ENCODE data around the gene GNAI2.

GNAI2 gene

GRCh38 chr3:50214824-50215223, 21.2 kb upstream of the GNAI2 start:
- Histone ChIP-seq H3K4me3 (ENCODE audit: low read length) (no peak overlapping the region), H3K9me3 (ENCODE audit: control insufficient read depth, insufficient read depth, low read length) (no peaks in the 10 kb centered on the region), H3F3A (ENCODE audit: control insufficient read depth, insufficient read depth) (no peaks in the 10 kb centered on the region), H3K9me2 (replicated peaks; ENCODE audit: control insufficient read depth, low read length) (no peaks in the 10 kb centered on the region), H3K27ac (ENCODE audit: low read depth, low read length) (no peak overlapping the region), H3K27me3 (ENCODE audit: control insufficient read depth, low read length) (peaks cover 8% of the 10 kb centered on the region), H4K20me1 (ENCODE audit: control insufficient read depth, insufficient read depth, low read depth, low read length) (0 out of 2 replicates have a peak, but pooled peaks cover 3% of the 10 kb centered on the region), H3K79me2 (ENCODE audit: control insufficient read depth, low read length) (no peaks in the 10 kb centered on the region), H3K4me1 (ENCODE audit: control insufficient read depth, low read length) (no peaks in the 10 kb centered on the region), H3K36me3 (ENCODE audit: control insufficient read depth, low read length) (no peaks in the 10 kb centered on the region), H3K4me2 (ENCODE audit: low read length) (no peak overlapping the region)
- TF ChIP-seq EZH2phosphoT487 (IDR thresholded peaks at IDR 0.05; ENCODE audit: borderline replicate concordance, low read length), result no peak
- TF ChIP-seq CTCF (IDR thresholded peaks at IDR 0.05; ENCODE audit: low read depth, low read length, poor library complexity, severe bottlenecking), result no peak

GRCh38 chr3:50215529-50215928, 20.5 kb upstream of the GNAI2 start:
- H4K20me1 ChIP-seq (ENCODE audit: control insufficient read depth, insufficient read depth, low read depth, low read length), result 0 out of 2 replicates have a peak, but pooled peaks cover 3% of the 10 kb centered on the region

GRCh38 chr3:50217681-50218080, 18.3 kb upstream of the GNAI2 start:
- no peak overlapping the region for H3K4me3 ChIP-seq (ENCODE audit: low read length)
- peaks cover 2% of the 10 kb centered on the region; the same call in 1 of the 2 replicates for H3K27me3 ChIP-seq (ENCODE audit: control insufficient read depth, low read length)
- no peaks in the 10 kb centered on the region for H3K36me3 ChIP-seq (ENCODE audit: control insufficient read depth, low read length)
- H4K20me1 ChIP-seq (ENCODE audit: control insufficient read depth, insufficient read depth, low read depth, low read length), result no peaks in the 10 kb centered on the region
- no peak overlapping the region for H3K4me2 ChIP-seq (ENCODE audit: low read length)
- TF ChIP-seq CTCF (IDR thresholded peaks at IDR 0.05; ENCODE audit: low read depth, low read length, poor library complexity, severe bottlenecking) (no peak), EZH2phosphoT487 (IDR thresholded peaks at IDR 0.05; ENCODE audit: borderline replicate concordance, low read length) (no peak)
- no peaks in the 10 kb centered on the region for H3K9me2 ChIP-seq (replicated peaks; ENCODE audit: control insufficient read depth, low read length)
- H3F3A ChIP-seq (ENCODE audit: control insufficient read depth, insufficient read depth), result no peaks in the 10 kb centered on the region
- no peaks in the 10 kb centered on the region for H3K79me2 ChIP-seq (ENCODE audit: control insufficient read depth, low read length)
- no peak overlapping the region for H3K27ac ChIP-seq (ENCODE audit: low read depth, low read length)
- H3K4me1 ChIP-seq (ENCODE audit: control insufficient read depth, low read length), result peaks cover 13% of the 10 kb centered on the region
- H3K9me3 ChIP-seq (ENCODE audit: control insufficient read depth, insufficient read depth, low read length), result no peaks in the 10 kb centered on the region

More at GRCh38 chr3:50215529-50215928, 20.5 kb upstream of the GNAI2 start:
- Histone ChIP-seq H3K27me3 (ENCODE audit: control insufficient read depth, low read length) (peaks cover 7% of the 10 kb centered on the region), H3K4me2 (ENCODE audit: low read length) (no peak overlapping the region), H3K9me3 (ENCODE audit: control insufficient read depth, insufficient read depth, low read length) (no peaks in the 10 kb centered on the region), H3K9me2 (replicated peaks; ENCODE audit: control insufficient read depth, low read length) (no peaks in the 10 kb centered on the region), H3K27ac (ENCODE audit: low read depth, low read length) (no peak overlapping the region), H3K4me1 (ENCODE audit: control insufficient read depth, low read length) (peaks cover under 1% of the 10 kb centered on the region; the same call in 1 of the 2 replicates), H3K4me3 (ENCODE audit: low read length) (no peak overlapping the region), H3K79me2 (ENCODE audit: control insufficient read depth, low read length) (no peaks in the 10 kb centered on the region), H3K36me3 (ENCODE audit: control insufficient read depth, low read length) (no peaks in the 10 kb centered on the region), H3F3A (ENCODE audit: control insufficient read depth, insufficient read depth) (no peaks in the 10 kb centered on the region)
- TF ChIP-seq EZH2phosphoT487 (IDR thresholded peaks at IDR 0.05; ENCODE audit: borderline replicate concordance, low read length) (no peak), CTCF (IDR thresholded peaks at IDR 0.05; ENCODE audit: low read depth, low read length, poor library complexity, severe bottlenecking) (no peak)
